Stimulated activated CD4-positive, alpha-beta T cell treated with anti-CD3 and anti-CD28 coated beads, Interleukin-1b, Interleukin-23, amount 100 ng/mL, for 1 hour (primary cell): ENCODE data around the gene ANKRD24.
A peak's percentile ranks its signal among the peaks of the same experiment; 100 is the strongest.
"Not testable (repeated sequence)": the region's sequence is repeated elsewhere in the genome, so short reads cannot be mapped to it uniquely, and the experiment has no call there.

Source experiments
- DNase-seq, 2 donors: peaks; one replicate each; pipeline ENCODE4 v3.0.0-alpha.2; 2020; ENCODE audit warnings: low read depth in 2 of 2

The ANKRD24 gene

GRCh38 chr19:4182084-4182810, at the start of gene ANKRD24, which contains the start of gene SIRT6:
ANKRD24 (plus strand) TSS chr19:4182689; CDS start chr19:4186426, 3,737 bp downstream.
SIRT6 (minus strand) TSS chr19:4182563; CDS start chr19:4182539, 24 bp downstream.
- DNase-seq: peak; percentile 89

GRCh38 chr19:4134351-4134750, 48.1 kb upstream of the ANKRD24 start:
- no peak for DNase-seq

GRCh38 chr19:4135386-4135785, 47.1 kb upstream of the ANKRD24 start:
- DNase-seq: not testable (repeated sequence)

GRCh38 chr19:4136680-4137088, 45.8 kb upstream of the ANKRD24 start:
- DNase-seq: no peak

- DNase-seq: no peak
Measured at GRCh38 chr19:4138445-4138844, 44.0 kb upstream of the ANKRD24 start.

GRCh38 chr19:4139614-4140236, 42.8 kb upstream of the ANKRD24 start:
- DNase-seq: peak; percentile 76 to 91

- no peak for DNase-seq
Measured at GRCh38 chr19:4140237-4140711, 42.2 kb upstream of the ANKRD24 start.

- not testable (repeated sequence) for DNase-seq
Measured at GRCh38 chr19:4142916-4143315, 39.6 kb upstream of the ANKRD24 start.

- no peak for DNase-seq
Measured at GRCh38 chr19:4144666-4145249, 37.7 kb upstream of the ANKRD24 start.

GRCh38 chr19:4149518-4150288, 32.8 kb upstream of the ANKRD24 start:
- no peak for DNase-seq

- no peak for DNase-seq
Measured at GRCh38 chr19:4151623-4152022, 30.9 kb upstream of the ANKRD24 start.

GRCh38 chr19:4152241-4152998, 30.1 kb upstream of the ANKRD24 start:
- DNase-seq: no peak

GRCh38 chr19:4154571-4155312, 27.7 kb upstream of the ANKRD24 start:
- no peak for DNase-seq

- DNase-seq: no peak
Measured at GRCh38 chr19:4157164-4157563, 25.3 kb upstream of the ANKRD24 start.

GRCh38 chr19:4157971-4158370, 24.5 kb upstream of the ANKRD24 start:
- DNase-seq: not testable (repeated sequence)

GRCh38 chr19:4161415-4162077, 20.9 kb upstream of the ANKRD24 start:
- DNase-seq: no peak

GRCh38 chr19:4164262-4164661, 18.2 kb upstream of the ANKRD24 start:
- no peak for DNase-seq

- DNase-seq: no peak
Measured at GRCh38 chr19:4171676-4172075, 10.8 kb upstream of the ANKRD24 start.

GRCh38 chr19:4172861-4173473, 9.5 kb upstream of the ANKRD24 start:
- DNase-seq: peak; percentile 35 to 52
